Measurements from ENCODE around the gene AAK1. TPM values are rescaled to one million over a fixed set of nuclear protein-coding genes. Genes with fewer than 3 reads are reported as not detected.

Gene AAK1
- total and polyA plus RNA-seq, 2 experiments from 2014 or later = 39.0 to 52.4 TPM

DNA sequence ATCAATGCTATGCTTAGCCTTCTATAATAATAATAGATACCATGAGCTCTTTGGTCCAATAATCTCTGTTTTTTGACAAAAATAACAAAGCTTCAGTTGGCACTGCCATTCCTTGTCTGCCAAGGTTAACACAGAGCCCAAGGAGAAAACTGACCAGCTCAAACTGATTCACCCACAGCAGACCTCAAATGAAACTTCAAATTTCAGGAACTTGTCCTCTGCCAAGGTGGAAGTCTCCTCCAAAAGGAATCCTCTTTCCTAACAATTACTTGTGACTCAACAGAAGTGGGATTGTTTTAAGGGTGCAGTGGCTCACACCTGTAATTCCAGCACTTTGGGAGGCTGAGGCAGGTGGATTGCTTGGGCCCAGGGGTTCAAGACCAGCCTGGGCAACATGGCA lies 12.1 kb downstream of the AAK1 start:
- no peak overlapping the region for H3K27ac ChIP-seq (ENCODE audit: low read depth)
- TF ChIP-seq EZH2phosphoT487 (IDR thresholded peaks at IDR 0.05; ENCODE audit: unreplicated experiment) = no peak
- TF ChIP-seq ETS1 (IDR thresholded peaks at IDR 0.05) = no peak
- TF ChIP-seq REST (IDR thresholded peaks at IDR 0.05; ENCODE audit: unreplicated experiment) = no peak
- no peak for TF ChIP-seq ZNF114 (CRISPR knock-in tag; IDR thresholded peaks at IDR 0.05)
- no peak for TF ChIP-seq CREB1 (CRISPR knock-in tag; IDR thresholded peaks at IDR 0.05; ENCODE audit: low read depth)
- no peak for TF ChIP-seq POLR2AphosphoS5 (IDR thresholded peaks at IDR 0.05; ENCODE audit: low read depth)
- no peak for TF ChIP-seq ZNF331 (CRISPR knock-in tag; IDR thresholded peaks at IDR 0.05; ENCODE audit: low read depth)
- TF ChIP-seq, protein P1, sequence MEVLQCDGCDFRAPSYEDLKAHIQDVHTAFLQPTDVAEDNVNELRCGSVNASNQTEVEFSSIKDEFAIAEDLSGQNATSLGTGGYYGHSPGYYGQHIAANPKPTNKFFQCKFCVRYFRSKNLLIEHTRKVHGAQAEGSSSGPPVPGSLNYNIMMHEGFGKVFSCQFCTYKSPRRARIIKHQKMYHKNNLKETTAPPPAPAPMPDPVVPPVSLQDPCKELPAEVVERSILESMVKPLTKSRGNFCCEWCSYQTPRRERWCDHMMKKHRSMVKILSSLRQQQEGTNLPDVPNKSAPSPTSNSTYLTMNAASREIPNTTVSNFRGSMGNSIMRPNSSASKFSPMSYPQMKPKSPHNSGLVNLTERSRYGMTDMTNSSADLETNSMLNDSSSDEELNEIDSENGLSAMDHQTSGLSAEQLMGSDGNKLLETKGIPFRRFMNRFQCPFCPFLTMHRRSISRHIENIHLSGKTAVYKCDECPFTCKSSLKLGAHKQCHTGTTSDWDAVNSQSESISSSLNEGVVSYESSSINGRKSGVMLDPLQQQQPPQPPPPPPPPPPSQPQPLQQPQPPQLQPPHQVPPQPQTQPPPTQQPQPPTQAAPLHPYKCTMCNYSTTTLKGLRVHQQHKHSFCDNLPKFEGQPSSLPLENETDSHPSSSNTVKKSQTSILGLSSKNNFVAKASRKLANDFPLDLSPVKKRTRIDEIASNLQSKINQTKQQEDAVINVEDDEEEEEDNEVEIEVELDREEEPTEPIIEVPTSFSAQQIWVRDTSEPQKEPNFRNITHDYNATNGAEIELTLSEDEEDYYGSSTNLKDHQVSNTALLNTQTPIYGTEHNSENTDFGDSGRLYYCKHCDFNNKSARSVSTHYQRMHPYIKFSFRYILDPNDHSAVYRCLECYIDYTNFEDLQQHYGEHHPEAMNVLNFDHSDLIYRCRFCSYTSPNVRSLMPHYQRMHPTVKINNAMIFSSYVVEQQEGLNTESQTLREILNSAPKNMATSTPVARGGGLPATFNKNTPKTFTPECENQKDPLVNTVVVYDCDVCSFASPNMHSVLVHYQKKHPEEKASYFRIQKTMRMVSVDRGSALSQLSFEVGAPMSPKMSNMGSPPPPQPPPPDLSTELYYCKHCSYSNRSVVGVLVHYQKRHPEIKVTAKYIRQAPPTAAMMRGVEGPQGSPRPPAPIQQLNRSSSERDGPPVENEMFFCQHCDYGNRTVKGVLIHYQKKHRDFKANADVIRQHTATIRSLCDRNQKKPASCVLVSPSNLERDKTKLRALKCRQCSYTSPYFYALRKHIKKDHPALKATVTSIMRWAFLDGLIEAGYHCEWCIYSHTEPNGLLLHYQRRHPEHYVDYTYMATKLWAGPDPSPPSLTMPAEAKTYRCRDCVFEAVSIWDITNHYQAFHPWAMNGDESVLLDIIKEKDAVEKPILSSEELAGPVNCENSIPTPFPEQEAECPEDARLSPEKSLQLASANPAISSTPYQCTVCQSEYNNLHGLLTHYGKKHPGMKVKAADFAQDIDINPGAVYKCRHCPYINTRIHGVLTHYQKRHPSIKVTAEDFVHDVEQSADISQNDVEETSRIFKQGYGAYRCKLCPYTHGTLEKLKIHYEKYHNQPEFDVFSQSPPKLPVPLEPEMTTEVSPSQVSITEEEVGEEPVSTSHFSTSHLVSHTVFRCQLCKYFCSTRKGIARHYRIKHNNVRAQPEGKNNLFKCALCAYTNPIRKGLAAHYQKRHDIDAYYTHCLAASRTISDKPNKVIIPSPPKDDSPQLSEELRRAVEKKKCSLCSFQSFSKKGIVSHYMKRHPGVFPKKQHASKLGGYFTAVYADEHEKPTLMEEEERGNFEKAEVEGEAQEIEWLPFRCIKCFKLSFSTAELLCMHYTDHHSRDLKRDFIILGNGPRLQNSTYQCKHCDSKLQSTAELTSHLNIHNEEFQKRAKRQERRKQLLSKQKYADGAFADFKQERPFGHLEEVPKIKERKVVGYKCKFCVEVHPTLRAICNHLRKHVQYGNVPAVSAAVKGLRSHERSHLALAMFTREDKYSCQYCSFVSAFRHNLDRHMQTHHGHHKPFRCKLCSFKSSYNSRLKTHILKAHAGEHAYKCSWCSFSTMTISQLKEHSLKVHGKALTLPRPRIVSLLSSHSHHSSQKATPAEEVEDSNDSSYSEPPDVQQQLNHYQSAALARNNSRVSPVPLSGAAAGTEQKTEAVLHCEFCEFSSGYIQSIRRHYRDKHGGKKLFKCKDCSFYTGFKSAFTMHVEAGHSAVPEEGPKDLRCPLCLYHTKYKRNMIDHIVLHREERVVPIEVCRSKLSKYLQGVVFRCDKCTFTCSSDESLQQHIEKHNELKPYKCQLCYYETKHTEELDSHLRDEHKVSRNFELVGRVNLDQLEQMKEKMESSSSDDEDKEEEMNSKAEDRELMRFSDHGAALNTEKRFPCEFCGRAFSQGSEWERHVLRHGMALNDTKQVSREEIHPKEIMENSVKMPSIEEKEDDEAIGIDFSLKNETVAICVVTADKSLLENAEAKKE (CRISPR knock-in tag; IDR thresholded peaks at IDR 0.05) = no peak
- TF ChIP-seq NANOG (IDR thresholded peaks at IDR 0.05; ENCODE audit: borderline replicate concordance) = no peak
- H3K27ac Mint-ChIP-seq = no peak overlapping the region
- peaks cover 9% of the 10 kb centered on the region; the same call in 1 of the 2 replicates for H4K20me1 ChIP-seq (replicated peaks; ENCODE audit: insufficient read depth)
- H3K4me3 Mint-ChIP-seq = no peak overlapping the region
- no peaks in the 10 kb centered on the region for H3K36me3 Mint-ChIP-seq (ENCODE audit: low read depth)
- H3K27me3 ChIP-seq (ENCODE audit: insufficient read depth) = no peaks in the 10 kb centered on the region
- peaks cover 71% of the 10 kb centered on the region for H3K79me2 ChIP-seq (replicated peaks; ENCODE audit: insufficient read depth)
- no peaks in the 10 kb centered on the region for H3K27me3 Mint-ChIP-seq (ENCODE audit: insufficient read depth, low read depth, poor library complexity)
- peaks cover 11% of the 10 kb centered on the region for H3K4me1 ChIP-seq (ENCODE audit: insufficient read depth)
- no peak overlapping the region for H3K4me3 ChIP-seq
- no peak for ATAC-seq
- H3K36me3 ChIP-seq (ENCODE audit: insufficient read depth) = no peaks in the 10 kb centered on the region
- H3K9me2 ChIP-seq (ENCODE audit: insufficient read depth) = no peaks in the 10 kb centered on the region
- no peak for DNase-seq (ENCODE audit: low spot score)
- H3F3A ChIP-seq (replicated peaks; ENCODE audit: low read depth) = no peaks in the 10 kb centered on the region
- H2AFZ ChIP-seq = no peak overlapping the region
- H3K4me2 ChIP-seq = no peak overlapping the region
- H3K4me1 Mint-ChIP-seq = peaks cover 13% of the 10 kb centered on the region
- no peaks in the 10 kb centered on the region for H3K9me3 Mint-ChIP-seq

Data from GM23338 (cell line).